GM12892 (cell line): ENCODE data around the gene TPSAB1.

Experiments
- POLR2A ChIP-seq: IDR thresholded peaks from 2 replicates; pipeline ENCODE4 v1.6.1; 2011; ENCODE audit warnings: low read depth, low read length, control low read depth
- POLR2AphosphoS5 ChIP-seq: IDR thresholded peaks from 2 replicates; pipeline ENCODE4 v1.6.1; 2011; ENCODE audit warnings: low read depth, low read length, control low read depth
- TAF1 ChIP-seq: IDR thresholded peaks from 2 replicates; pipeline ENCODE4 v1.6.1; 2011; ENCODE audit warnings: low read depth, mild to moderate bottlenecking, control low read depth, low read length, borderline replicate concordance

DNA sequence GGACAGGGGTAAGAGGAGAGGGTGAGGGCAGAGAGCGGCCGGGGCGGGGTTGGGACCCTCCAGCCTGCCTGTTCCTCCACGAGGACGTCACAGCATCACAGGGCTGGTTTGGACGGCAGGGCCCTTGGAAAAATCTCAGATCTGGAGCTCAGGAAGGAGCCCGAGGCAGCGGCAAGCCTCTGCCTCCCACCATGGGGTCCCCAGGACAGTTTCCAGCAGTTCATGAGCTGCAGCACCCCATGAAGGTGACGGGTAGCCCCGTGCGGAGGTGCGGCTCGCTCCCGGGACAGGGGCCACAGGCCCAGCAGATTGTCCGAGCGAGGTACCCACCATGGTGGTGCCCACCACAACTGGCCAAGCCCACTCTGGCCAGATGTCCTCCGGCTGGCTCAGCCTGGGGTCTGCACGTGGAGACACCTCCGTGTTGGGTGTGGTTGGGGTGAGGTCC is 36.7 kb downstream of the TPSAB1 start:
- TF ChIP-seq POLR2A = no peak
- TF ChIP-seq POLR2AphosphoS5 = no peak
- no peak for TF ChIP-seq TAF1
